ENCODE measurements around the gene MACROD2.

DNA sequence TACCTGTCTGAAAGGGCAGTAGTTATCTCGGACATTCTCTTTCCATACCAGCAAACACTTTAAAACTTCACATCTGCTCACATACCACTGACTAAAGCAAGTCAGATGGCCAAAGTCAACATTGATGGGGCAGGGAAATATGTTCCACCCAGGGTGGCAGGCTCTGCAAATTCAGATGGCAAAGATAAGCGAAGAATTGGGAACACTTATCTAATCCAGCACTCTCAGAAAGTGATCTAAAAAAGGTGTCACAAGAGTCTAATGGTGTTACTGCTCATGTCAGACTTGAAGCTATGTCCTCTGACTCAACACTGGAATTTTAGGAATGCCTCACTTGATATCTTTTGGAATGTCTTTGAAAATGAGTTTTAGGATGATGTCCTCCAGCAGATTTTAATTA lies 1491.7 kb downstream of the MACROD2 start:
- TF ChIP-seq, protein P1, sequence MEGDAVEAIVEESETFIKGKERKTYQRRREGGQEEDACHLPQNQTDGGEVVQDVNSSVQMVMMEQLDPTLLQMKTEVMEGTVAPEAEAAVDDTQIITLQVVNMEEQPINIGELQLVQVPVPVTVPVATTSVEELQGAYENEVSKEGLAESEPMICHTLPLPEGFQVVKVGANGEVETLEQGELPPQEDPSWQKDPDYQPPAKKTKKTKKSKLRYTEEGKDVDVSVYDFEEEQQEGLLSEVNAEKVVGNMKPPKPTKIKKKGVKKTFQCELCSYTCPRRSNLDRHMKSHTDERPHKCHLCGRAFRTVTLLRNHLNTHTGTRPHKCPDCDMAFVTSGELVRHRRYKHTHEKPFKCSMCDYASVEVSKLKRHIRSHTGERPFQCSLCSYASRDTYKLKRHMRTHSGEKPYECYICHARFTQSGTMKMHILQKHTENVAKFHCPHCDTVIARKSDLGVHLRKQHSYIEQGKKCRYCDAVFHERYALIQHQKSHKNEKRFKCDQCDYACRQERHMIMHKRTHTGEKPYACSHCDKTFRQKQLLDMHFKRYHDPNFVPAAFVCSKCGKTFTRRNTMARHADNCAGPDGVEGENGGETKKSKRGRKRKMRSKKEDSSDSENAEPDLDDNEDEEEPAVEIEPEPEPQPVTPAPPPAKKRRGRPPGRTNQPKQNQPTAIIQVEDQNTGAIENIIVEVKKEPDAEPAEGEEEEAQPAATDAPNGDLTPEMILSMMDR (IDR thresholded peaks at IDR 0.05), result no peak
- TF ChIP-seq POLR2A (IDR thresholded peaks at IDR 0.05) (no peak), EP300 (IDR thresholded peaks at IDR 0.05) (no peak)

Data from tibial nerve (tissue), 4 donors.